VCaP (cell line): ENCODE results near the gene KRT40.

ENCODE experiments used
- H3K27ac ChIP-seq: fragments of 450-650 bp; 2 replicates; pipeline ENCODE4 v1.5.1; 2017
- CTCF ChIP-seq: fragments of 450-650 bp; conservative IDR thresholded peaks from 2 replicates; pipeline ENCODE4 v1.5.1; 2017; ENCODE audit warnings: mild to moderate bottlenecking, moderate library complexity

The KRT40 gene

GRCh38 chr17:40996829-40997228 lies 12.7 kb upstream of the KRT40 start:
- TF ChIP-seq CTCF = no peak
- no peak overlapping the region for H3K27ac ChIP-seq

GRCh38 chr17:40995116-40995515 lies 11.0 kb upstream of the KRT40 start:
- no peak for TF ChIP-seq CTCF

GRCh38 chr17:40993839-40994238 lies 9.7 kb upstream of the KRT40 start, which contains the start of gene KRTAP3-3:
TSS of gene KRTAP3-3 (minus strand) at chr17:40994164. CDS start at chr17:40994097, 67 bp downstream.
- TF ChIP-seq CTCF = no peak
- no peak within 1 kb of the TSS for H3K27ac ChIP-seq

More at GRCh38 chr17:40995116-40995515, 11.0 kb upstream of the KRT40 start:
- H3K27ac ChIP-seq = no peak overlapping the region

- no peak overlapping the region for H3K27ac ChIP-seq
- no peak for TF ChIP-seq CTCF
These were observed 9.0 kb upstream of the KRT40 start for GRCh38 chr17:40993084-40993483.

GRCh38 chr17:40992666-40993065 lies 8.5 kb upstream of the KRT40 start:
- no peak for TF ChIP-seq CTCF
- no peak overlapping the region for H3K27ac ChIP-seq

- no peak for TF ChIP-seq CTCF
- H3K27ac ChIP-seq = no peak overlapping the region
These were observed 2.8 kb upstream of the KRT40 start for GRCh38 chr17:40986920-40987319.

- TF ChIP-seq CTCF = no peak
- no peak overlapping the region for H3K27ac ChIP-seq
These were observed 3.0 kb downstream of the KRT40 start for GRCh38 chr17:40981115-40981514.
